ENCODE results near the gene S100A4. TPM values are rescaled to one million over a fixed set of nuclear protein-coding genes. Genes with fewer than 3 reads are reported as not detected.

Gene S100A4
- total RNA-seq, 2 donors from 2014 or later: 56.3 to 71.3 TPM

GRCh38 chr1:153507926-153508583, 37.6 kb downstream of the S100A4 start:
- no peaks in the 10 kb centered on the region for H3K9me3 ChIP-seq
- 72% methylated on average over 11 of the region's 11 CpGs for WGBS
- H3K27me3 ChIP-seq (replicated peaks; ENCODE audit: insufficient read depth): no peaks in the 10 kb centered on the region
- TF ChIP-seq POLR2AphosphoS5 (IDR thresholded peaks at IDR 0.05) (no peak), CTCF (IDR thresholded peaks at IDR 0.05) (no peak), POLR2A (IDR thresholded peaks at IDR 0.05) (no peak)
- no peak for DNase-seq (ENCODE audit: low spot score)
- intact Hi-C loops (cut with DNase I): no loop called here
- no peak overlapping the region for H3K27ac ChIP-seq
- no peaks in the 10 kb centered on the region for H3K36me3 ChIP-seq
- no peak overlapping the region for H3K4me3 ChIP-seq
- H3K4me1 ChIP-seq (replicated peaks): no peaks in the 10 kb centered on the region

GRCh38 chr1:153506831-153507413, 38.7 kb downstream of the S100A4 start:
- no peak overlapping the region for H3K4me3 ChIP-seq
- WGBS: 53% methylated on average over 7 of the region's 7 CpGs
- no peak for TF ChIP-seq POLR2A (IDR thresholded peaks at IDR 0.05)
- peak; percentile 77 for TF ChIP-seq POLR2AphosphoS5 (IDR thresholded peaks at IDR 0.05)
- no peak for TF ChIP-seq CTCF (IDR thresholded peaks at IDR 0.05)

GRCh38 chr1:153506386-153506785, 39.2 kb downstream of the S100A4 start:
- Histone ChIP-seq H3K4me1 (replicated peaks) (no peaks in the 10 kb centered on the region), H3K27me3 (replicated peaks; ENCODE audit: insufficient read depth) (no peaks in the 10 kb centered on the region), H3K9me3 (no peaks in the 10 kb centered on the region), H3K36me3 (no peaks in the 10 kb centered on the region), H3K4me3 (no peak overlapping the region), H3K27ac (no peak overlapping the region)
- 76% methylated on average over 5 of the region's 5 CpGs for WGBS
- no peak for TF ChIP-seq CTCF (IDR thresholded peaks at IDR 0.05)
- no peak for DNase-seq (ENCODE audit: low spot score)
- intact Hi-C loops (cut with DNase I): no loop called here

More at GRCh38 chr1:153506831-153507413, 38.7 kb downstream of the S100A4 start:
- no peaks in the 10 kb centered on the region for H3K4me1 ChIP-seq (replicated peaks)
- DNase-seq (ENCODE audit: low spot score): no peak
- no peaks in the 10 kb centered on the region for H3K9me3 ChIP-seq
- no peaks in the 10 kb centered on the region for H3K27me3 ChIP-seq (replicated peaks; ENCODE audit: insufficient read depth)
- no peaks in the 10 kb centered on the region for H3K36me3 ChIP-seq
- intact Hi-C loops (cut with DNase I): no loop called here
- H3K27ac ChIP-seq: peak overlapping the region; percentile 38 to 53

- intact Hi-C loops (cut with DNase I): no loop called here
- no peak for DNase-seq (ENCODE audit: low spot score)
- 89% methylated on average over 1 of the region's 1 CpG for WGBS
- Histone ChIP-seq H3K9me3 (no peaks in the 10 kb centered on the region), H3K36me3 (no peaks in the 10 kb centered on the region), H3K27me3 (replicated peaks; ENCODE audit: insufficient read depth) (no peaks in the 10 kb centered on the region), H3K4me3 (no peak overlapping the region), H3K4me1 (replicated peaks) (no peaks in the 10 kb centered on the region), H3K27ac (no peak overlapping the region)
- TF ChIP-seq POLR2AphosphoS5 (IDR thresholded peaks at IDR 0.05) (no peak), CTCF (IDR thresholded peaks at IDR 0.05) (no peak)
Observed at GRCh38 chr1:153505576-153505975, 40.0 kb downstream of the S100A4 start.

GRCh38 chr1:153503766-153504165, 41.8 kb downstream of the S100A4 start:
- H3K36me3 ChIP-seq: no peaks in the 10 kb centered on the region
- TF ChIP-seq POLR2A (IDR thresholded peaks at IDR 0.05) (no peak), CTCF (IDR thresholded peaks at IDR 0.05) (no peak), POLR2AphosphoS5 (IDR thresholded peaks at IDR 0.05) (no peak)
- no peak overlapping the region for H3K4me3 ChIP-seq
- no peaks in the 10 kb centered on the region for H3K27me3 ChIP-seq (replicated peaks; ENCODE audit: insufficient read depth)
- no peak for DNase-seq (ENCODE audit: low spot score)
- no peaks in the 10 kb centered on the region for H3K4me1 ChIP-seq (replicated peaks)
- intact Hi-C loops (cut with DNase I): no loop called here
- no peak overlapping the region for H3K27ac ChIP-seq
- 88% methylated on average over 3 of the region's 3 CpGs for WGBS
- no peaks in the 10 kb centered on the region for H3K9me3 ChIP-seq
